Suprapubic skin (tissue), 4 donors: ENCODE data around the gene SH3BP1. TPM values are rescaled to one million over a fixed set of nuclear protein-coding genes. Genes with fewer than 3 reads are reported as not detected.

ENCODE experiments used
- DNase-seq, 2 donors: peaks; one replicate each; pipeline ENCODE4 v3.0.0-alpha.2; 2019; ENCODE audit warnings: low spot score in 2 of 2
- H3K27ac ChIP-seq: fragments of 200-600 bp; sonication (generic); one replicate; pipeline ENCODE4 v1.5.1; 2019
- H3K27me3 ChIP-seq: fragments of 200-600 bp; sonication (generic); one replicate; pipeline ENCODE4 v1.5.1; 2019
- H3K36me3 ChIP-seq: fragments of 200-600 bp; sonication (generic); one replicate; pipeline ENCODE4 v1.5.1; 2019
- H3K4me1 ChIP-seq: fragments of 200-600 bp; sonication (generic); one replicate; pipeline ENCODE4 v1.5.1; 2019
- H3K4me3 ChIP-seq: fragments of 200-600 bp; sonication (generic); one replicate; pipeline ENCODE4 v1.5.1; 2019; ENCODE audit warnings: mild to moderate bottlenecking
- H3K9me3 ChIP-seq: fragments of 200-600 bp; sonication (generic); one replicate; pipeline ENCODE4 v1.5.1; 2019
- EP300 ChIP-seq: sonication (generic); formaldehyde crosslinking; IDR thresholded peaks from one replicate; pipeline ENCODE4 v1.6.1; 2017; ENCODE audit warnings: antibody characterized with exemption
- POLR2A ChIP-seq, 2 donors: fragments of 450-650 bp; IDR thresholded peaks; one replicate each; pipeline ENCODE4 v1.6.1; 2017; ENCODE audit warnings: antibody characterized with exemption in 2 of 2, mild to moderate bottlenecking in 2 of 2, moderate library complexity in 2 of 2
- POLR2AphosphoS5 ChIP-seq, 3 donors: sonication (generic); formaldehyde crosslinking; IDR thresholded peaks; one replicate each; pipeline ENCODE4 v1.6.1; 2017; ENCODE audit warnings: antibody characterized with exemption in 3 of 3
- whole genome bisulfite sequencing: methylation state at CpG from one replicate; pipeline ENCODE4 v1.1.5; 2018; 5-methylcytosine and 5-hydroxymethylcytosine counted together
- total RNA-seq, 4 donors: library from RNA; depleted of rRNA; stranded (reverse); fragments of >200 nt; gene quantifications; one replicate each; pipeline ENCODE4 v1.1.0, GENCODE V29; 2016
- TF ChIP-seq, protein P1 (sequence below), 2 donors: fragments of 200-600 bp in 1 of 2; fragments of 450-650 bp in 1 of 2; sonication (generic) in 1 of 2; IDR thresholded peaks; one replicate each; pipeline ENCODE4 v1.5.1; 2016 to 2019; ENCODE audit warnings: antibody characterized with exemption in 2 of 2, mild to moderate bottlenecking in 1 of 2, moderate library complexity in 1 of 2

The SH3BP1 gene
- total RNA-seq, 4 donors from 2014 or later: 57.1 to 60.7 (median 57.7) TPM

- no peaks in the 10 kb centered on the region for H3K9me3 ChIP-seq
- TF ChIP-seq, protein P1, sequence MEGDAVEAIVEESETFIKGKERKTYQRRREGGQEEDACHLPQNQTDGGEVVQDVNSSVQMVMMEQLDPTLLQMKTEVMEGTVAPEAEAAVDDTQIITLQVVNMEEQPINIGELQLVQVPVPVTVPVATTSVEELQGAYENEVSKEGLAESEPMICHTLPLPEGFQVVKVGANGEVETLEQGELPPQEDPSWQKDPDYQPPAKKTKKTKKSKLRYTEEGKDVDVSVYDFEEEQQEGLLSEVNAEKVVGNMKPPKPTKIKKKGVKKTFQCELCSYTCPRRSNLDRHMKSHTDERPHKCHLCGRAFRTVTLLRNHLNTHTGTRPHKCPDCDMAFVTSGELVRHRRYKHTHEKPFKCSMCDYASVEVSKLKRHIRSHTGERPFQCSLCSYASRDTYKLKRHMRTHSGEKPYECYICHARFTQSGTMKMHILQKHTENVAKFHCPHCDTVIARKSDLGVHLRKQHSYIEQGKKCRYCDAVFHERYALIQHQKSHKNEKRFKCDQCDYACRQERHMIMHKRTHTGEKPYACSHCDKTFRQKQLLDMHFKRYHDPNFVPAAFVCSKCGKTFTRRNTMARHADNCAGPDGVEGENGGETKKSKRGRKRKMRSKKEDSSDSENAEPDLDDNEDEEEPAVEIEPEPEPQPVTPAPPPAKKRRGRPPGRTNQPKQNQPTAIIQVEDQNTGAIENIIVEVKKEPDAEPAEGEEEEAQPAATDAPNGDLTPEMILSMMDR (IDR thresholded peaks at IDR 0.05): no peak
- TF ChIP-seq POLR2A (IDR thresholded peaks at IDR 0.05): no peak
- no peak for TF ChIP-seq POLR2AphosphoS5 (IDR thresholded peaks at IDR 0.05)
- no peak for TF ChIP-seq EP300
- peak overlapping the region; percentile 61 for H3K27ac ChIP-seq
- 73% methylated on average over 11 of the region's 14 CpGs for WGBS
- H3K4me1 ChIP-seq: peaks cover 42% of the 10 kb centered on the region
- no peaks in the 10 kb centered on the region for H3K27me3 ChIP-seq
- H3K36me3 ChIP-seq: peaks cover 35% of the 10 kb centered on the region
- peak in 1 of 2 donors; percentile 67 for DNase-seq
- no peak overlapping the region for H3K4me3 ChIP-seq
These were observed 7.0 kb upstream of the SH3BP1 start for GRCh38 chr22:37632174-37633088.

DNA sequence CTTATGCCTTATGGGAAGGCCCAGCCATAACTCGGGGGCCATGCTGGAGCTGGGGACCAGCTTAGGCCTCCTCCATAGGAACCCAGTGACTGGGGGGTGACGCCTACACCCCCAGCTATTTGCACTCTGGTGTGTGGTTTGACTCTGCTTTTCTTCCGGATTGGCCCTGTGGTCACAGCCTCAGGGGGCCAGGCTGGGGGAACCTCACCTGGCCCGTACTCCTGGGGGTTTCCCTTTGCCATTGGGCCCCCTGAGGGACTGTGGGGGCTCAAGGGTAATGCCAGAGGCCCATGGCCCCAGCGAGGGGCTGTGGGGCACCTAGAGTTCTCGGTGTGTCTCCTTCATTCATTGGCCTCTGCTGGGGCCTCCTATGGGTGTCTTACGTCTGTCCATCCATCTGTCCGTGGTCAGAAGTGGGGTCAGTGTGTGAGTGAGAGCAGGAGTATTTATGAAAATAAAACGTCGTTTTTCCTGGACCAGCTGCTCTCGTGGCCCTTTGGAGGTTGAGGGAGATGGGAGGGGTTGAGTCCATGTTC is 6.3 kb upstream of the SH3BP1 start:
- no peak for TF ChIP-seq POLR2AphosphoS5 (IDR thresholded peaks at IDR 0.05)
- no peak for TF ChIP-seq EP300
- TF ChIP-seq POLR2A (IDR thresholded peaks at IDR 0.05): no peak
- TF ChIP-seq, protein P1 (IDR thresholded peaks at IDR 0.05): no peak
- peaks cover 41% of the 10 kb centered on the region for H3K4me1 ChIP-seq
- H3K9me3 ChIP-seq: no peaks in the 10 kb centered on the region
- H3K27ac ChIP-seq: peak overlapping the region; percentile 61
- DNase-seq: peak in 1 of 2 donors; percentile 61
- H3K27me3 ChIP-seq: no peaks in the 10 kb centered on the region
- 46% methylated on average over 9 of the region's 11 CpGs for whole genome bisulfite sequencing
- peaks cover 35% of the 10 kb centered on the region for H3K36me3 ChIP-seq
- peak overlapping the region; percentile 15 for H3K4me3 ChIP-seq

- Histone ChIP-seq H3K27me3 (no peaks in the 10 kb centered on the region), H3K36me3 (peaks cover 32% of the 10 kb centered on the region), H3K27ac (peak overlapping the region; percentile 61), H3K4me3 (peak overlapping the region; percentile 15), H3K4me1 (peaks cover 48% of the 10 kb centered on the region), H3K9me3 (no peaks in the 10 kb centered on the region)
- DNase-seq: peak; percentile 91 to 92
- TF ChIP-seq, protein P1 (IDR thresholded peaks at IDR 0.05): peak in 1 of 2 donors; percentile 22
- peak in 1 of 3 donors; percentile 22 for TF ChIP-seq POLR2AphosphoS5 (IDR thresholded peaks at IDR 0.05)
- no peak for TF ChIP-seq EP300
- 17% methylated on average over 21 of the region's 24 CpGs for WGBS
These were observed 5.6 kb upstream of the SH3BP1 start for GRCh38 chr22:37633625-37634416.

DNA sequence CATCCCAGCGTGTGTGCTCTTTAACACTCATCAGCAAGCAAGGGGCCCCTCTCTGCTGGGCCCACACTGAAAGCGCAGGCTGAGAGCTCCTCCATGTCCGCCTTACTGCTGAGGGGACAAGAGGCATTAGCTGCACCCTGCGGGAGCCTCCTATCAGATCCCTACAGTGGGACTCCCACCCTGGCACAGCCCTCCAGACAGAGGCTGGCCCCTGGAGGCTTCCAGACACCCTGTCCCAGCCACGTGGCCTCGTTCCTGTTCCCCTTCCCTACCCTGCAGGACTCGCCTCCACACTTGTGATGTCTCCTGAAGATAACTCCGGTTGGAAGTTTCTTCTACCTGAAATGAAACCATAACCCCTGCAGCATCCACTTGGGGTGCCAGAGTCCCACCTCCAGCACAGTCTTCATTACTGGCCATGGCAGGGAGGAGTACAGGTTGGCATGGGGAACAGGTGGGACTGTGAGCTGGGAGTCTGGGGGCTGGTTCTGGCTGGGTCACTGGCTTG is 5.0 kb upstream of the SH3BP1 start:
- no peak overlapping the region for H3K27ac ChIP-seq
- WGBS: 35% methylated on average over 8 of the region's 8 CpGs
- peak overlapping the region; percentile 15 for H3K4me3 ChIP-seq
- no peaks in the 10 kb centered on the region for H3K27me3 ChIP-seq
- peaks cover 53% of the 10 kb centered on the region for H3K4me1 ChIP-seq
- no peak for TF ChIP-seq EP300
- TF ChIP-seq, protein P1 (IDR thresholded peaks at IDR 0.05): no peak
- TF ChIP-seq POLR2A (IDR thresholded peaks at IDR 0.05): no peak
- no peak for TF ChIP-seq POLR2AphosphoS5 (IDR thresholded peaks at IDR 0.05)
- H3K36me3 ChIP-seq: peaks cover 27% of the 10 kb centered on the region
- DNase-seq: peak in 1 of 2 donors; percentile 73
- H3K9me3 ChIP-seq: no peaks in the 10 kb centered on the region
